GM18858 (cell line): ENCODE results near the gene SLC9A8.
"Not testable (repeated sequence)": the region's sequence is repeated elsewhere in the genome, so short reads cannot be mapped to it uniquely, and the experiment has no call there.

Experiments
- ATAC-seq: cut with Tn5 transposase; IDR thresholded peaks from one replicate; pipeline ENCODE4 v1.9.1; 2021; ENCODE audit not compliant: unreplicated experiment

The SLC9A8 gene, protein sequence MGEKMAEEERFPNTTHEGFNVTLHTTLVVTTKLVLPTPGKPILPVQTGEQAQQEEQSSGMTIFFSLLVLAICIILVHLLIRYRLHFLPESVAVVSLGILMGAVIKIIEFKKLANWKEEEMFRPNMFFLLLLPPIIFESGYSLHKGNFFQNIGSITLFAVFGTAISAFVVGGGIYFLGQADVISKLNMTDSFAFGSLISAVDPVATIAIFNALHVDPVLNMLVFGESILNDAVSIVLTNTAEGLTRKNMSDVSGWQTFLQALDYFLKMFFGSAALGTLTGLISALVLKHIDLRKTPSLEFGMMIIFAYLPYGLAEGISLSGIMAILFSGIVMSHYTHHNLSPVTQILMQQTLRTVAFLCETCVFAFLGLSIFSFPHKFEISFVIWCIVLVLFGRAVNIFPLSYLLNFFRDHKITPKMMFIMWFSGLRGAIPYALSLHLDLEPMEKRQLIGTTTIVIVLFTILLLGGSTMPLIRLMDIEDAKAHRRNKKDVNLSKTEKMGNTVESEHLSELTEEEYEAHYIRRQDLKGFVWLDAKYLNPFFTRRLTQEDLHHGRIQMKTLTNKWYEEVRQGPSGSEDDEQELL

DNA sequence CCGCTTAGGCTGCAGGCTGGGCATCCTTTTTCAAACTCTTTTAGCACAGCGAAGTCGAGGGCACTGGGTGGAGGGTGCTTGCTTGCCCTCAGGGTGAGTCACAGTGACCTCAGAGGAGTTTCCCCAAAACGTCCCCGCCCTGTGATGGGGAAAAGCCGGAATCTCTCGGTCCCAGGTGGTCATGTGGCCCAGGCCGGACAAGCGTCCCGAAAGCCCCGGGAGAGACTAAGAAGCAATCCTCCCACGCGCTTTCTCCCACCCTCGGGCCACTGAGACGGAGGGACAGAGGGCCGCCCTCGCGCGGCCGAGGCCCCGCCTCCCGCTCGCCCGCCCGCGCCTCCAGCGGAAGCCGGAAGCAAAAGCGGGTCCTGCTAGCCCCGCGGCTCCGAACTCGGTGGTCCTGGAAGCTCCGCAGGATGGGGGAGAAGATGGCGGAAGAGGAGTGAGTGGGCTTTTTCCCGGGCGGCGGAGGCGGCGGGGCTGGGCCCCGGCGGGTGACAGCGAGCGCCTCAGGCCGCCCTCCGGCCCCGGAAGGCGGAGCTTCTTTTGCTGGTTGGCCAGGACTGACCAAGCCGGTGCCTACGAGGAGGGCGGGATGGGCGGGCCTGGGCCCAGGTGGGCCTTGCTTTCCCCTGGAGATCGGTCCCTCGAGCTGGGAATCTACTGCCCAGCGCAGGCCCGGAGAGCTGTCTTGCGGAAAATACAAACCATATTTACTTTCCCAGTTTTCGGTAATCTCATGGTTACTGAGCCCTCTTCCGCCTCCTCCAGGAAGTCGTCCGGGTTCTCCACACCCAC is at the start of gene SLC9A8:
SLC9A8 (plus strand) TSS at position 322 of the 798 bp plus-strand sequence; CDS start at position 417, 95 bp downstream.
- peak; percentile 72 for ATAC-seq

DNA sequence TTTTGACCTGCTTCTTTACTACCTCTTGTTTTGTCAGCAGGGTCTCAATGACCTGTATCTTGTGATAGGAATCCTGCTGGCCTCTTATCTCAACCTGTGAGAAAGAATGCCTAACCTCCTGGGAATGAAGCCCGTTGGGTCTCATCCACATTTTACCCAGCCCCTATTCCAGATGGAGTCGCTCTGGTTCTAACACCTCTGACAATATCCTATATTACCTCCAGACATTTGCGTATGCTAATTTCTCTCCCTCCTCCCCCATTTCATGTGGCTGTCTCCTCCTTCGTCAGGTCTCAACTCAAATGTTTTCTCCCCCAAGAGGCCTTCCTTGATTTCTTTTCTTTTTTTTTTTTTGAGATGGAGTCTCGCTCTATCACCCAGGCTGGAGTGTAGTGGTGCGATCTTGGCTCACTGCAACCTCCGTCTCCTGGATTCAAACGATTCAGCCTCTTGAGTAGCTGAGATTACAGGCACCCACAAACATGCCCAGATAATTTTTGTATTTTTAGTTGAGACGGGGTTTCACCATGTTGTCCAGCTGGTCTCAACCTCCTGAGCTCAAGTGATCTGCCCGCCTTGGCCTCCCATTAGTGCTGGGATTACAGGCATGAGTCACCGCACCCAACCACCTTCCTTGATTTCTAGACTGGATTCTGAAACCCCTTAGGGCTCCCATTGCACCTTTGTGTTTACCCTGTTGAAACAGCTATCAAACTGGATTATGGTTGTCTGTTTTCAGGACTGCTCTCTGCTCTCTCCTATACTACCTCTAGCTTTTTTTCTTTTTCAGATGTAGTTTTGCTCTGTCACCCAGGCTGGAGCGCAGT is 49.5 kb upstream of the SLC9A8 start:
- ATAC-seq: no peak

DNA sequence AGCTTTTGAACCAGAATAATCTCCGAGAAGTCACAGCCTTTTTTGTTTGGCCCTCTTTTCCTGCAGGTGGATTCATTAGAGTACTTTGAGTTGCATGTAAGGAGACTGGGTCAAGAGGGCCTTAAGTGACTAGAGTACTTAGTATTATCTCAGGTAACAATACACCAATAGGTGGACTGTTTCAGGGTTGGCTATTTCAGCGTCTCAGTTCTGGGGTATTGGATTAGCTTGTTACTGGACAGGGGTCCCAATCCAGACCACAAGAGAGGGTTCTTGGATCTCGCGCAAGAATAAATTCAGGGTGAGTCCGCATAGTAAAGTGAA is 47.3 kb upstream of the SLC9A8 start:
- ATAC-seq: no peak

DNA sequence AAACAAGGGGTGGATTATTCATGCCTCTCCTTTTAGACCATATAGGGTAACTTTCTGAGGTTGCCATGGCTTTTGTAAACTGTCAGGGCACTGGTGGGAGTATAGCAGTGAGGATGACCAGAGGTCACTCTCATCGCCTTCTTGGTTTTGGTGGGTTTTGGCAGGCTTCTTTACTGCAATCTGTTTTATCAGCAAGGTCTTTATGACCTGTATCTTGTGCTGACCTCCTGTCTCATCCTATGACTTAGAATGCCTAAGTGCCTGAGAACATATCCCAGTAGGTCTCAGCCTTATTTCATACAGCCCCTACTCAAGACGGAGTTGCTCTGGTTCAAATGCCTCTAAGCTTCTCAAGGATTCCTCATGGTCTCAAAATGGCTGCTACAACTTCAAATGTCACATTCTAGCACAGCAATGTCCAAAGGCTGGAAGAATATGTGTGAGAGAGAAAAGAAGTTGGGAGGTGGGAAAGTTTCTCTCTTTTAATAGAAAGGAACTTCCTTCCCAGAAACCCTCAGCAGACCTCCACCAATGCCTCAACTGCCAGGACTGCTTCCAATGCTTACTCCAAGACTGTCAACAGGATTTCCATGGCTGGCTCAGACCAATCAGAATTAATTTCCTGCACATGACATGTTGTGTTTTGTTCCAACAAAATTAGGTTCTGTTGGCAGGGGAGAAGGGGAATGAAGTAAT is 46.6 kb upstream of the SLC9A8 start:
- ATAC-seq: no peak

DNA sequence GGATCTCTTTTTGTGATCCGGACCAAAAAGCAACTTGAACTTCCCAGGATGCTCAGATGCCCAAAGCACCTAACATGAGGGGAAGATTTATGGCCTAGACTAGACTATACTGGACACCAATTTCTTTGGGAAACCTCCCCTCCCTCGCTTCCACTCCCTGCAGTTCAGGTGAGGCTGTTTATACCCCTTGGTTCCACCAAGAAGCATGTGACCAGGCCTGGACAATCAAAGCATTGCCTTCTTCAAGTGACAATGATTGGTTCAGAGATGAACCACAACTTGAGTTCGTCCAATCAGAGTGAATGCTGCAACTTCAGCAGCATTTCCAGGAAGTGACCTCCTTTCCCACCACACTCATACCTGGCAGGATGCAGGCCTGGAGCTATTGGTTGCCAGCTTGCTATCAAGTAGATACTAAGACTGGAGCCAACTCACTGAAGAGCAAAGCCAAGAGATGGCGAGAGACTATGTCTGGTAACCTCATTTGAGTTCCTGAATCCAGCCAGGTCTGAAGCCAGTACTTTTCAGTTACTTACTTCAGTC is 45.6 kb upstream of the SLC9A8 start:
- no peak for ATAC-seq

DNA sequence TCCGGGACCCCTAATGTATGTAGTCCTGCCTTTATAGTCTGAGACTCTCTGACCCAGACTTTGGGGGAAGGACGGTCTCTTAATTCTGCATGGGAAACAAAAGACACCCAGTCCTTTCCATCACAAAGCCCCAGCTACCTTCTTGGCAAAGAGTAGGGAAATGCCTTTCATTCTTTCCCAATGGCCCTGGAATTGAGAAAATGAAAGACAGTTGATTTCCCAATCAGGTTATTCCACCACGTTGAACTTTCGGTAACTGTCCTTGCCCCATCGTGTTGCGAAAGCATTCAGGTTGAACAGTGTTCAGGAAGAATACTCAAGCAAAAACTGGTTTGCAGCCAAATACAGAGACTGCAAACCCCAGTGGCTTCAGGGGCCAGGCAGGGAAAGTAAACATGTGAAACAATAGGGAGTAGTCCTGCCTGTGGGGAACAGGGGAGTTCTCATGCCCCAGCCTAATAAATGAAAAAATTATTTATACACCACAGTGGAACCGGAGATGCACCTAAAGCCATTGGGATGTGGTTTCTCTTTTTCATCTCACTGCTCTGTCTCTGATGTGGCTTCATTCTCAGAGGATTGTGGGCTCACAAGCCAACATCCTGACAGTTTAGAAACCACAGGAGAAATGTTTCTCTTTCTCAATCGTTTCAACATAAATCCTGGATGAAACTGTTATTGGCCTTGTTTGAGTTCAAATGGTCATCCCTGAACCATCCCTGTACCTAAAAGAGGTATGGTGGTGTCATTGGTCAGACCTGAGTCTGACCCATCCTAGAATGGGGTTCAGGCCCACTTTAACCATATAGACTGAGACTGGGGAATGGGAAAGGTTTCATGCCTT is 44.2 kb upstream of the SLC9A8 start:
- no peak for ATAC-seq

DNA sequence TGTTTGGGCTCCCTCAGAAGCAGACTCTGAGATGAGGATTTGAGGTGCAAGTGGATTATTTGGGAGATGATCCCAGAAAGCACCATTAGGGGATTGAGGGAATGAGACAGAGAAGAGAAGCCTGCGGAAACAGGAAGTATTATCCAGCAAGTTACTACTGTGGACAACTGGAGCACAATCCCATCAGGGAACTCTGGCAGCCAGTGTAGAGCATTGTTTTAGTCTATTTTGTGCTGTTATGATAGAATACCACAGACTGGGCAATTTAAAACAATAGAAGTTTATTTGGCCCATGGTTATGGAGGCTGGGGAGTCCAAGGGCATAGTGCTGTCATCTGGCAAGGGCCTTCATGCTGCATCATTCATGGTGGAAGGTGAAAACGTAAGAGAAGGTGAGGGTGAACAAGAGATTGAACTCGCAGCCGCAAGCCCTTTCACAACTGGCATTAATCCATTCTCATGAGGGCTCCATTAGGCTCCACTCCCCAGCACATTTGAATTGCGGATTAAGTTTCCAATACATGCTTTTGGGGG is 43.5 kb upstream of the SLC9A8 start:
- no peak for ATAC-seq

DNA sequence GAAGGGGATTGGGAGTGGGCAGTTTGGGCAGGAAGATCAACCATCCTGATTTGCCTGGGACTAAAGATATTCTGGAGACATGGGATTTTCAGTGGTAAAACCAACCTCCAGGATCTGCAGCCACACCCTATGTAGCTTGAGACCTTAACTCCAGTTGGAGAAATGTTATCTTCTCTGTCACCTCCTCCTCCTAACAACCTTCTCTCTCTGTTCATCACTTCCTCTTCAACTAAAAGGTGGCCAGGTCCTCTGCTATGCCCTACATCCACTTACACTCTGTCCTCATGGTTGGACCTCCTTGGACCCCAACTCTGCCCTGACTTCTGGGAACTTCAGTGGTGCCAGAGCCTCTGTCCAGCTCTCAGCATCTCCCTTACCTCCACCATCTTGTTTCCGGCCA is 42.0 kb upstream of the SLC9A8 start:
- ATAC-seq: no peak

DNA sequence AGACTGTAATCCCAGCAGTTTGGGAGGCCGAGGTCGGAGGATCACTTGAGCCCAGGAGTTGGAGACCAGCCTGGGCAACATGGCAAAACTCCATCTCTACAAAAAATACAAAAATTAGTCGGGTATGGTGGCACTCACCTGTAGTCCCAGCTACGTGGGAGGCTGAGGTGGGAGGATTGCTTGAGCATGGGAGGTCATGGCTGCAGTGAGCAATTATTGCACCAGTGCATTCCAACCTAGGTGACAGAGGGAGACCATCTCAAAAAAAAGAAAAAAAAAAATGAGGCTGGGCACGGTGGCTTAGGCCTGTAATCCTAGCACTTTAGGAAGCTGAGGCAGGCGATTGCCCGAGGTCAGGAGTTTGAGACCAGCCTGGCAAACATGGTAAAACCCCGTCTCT is 38.4 kb upstream of the SLC9A8 start:
- not testable (repeated sequence) for ATAC-seq

DNA sequence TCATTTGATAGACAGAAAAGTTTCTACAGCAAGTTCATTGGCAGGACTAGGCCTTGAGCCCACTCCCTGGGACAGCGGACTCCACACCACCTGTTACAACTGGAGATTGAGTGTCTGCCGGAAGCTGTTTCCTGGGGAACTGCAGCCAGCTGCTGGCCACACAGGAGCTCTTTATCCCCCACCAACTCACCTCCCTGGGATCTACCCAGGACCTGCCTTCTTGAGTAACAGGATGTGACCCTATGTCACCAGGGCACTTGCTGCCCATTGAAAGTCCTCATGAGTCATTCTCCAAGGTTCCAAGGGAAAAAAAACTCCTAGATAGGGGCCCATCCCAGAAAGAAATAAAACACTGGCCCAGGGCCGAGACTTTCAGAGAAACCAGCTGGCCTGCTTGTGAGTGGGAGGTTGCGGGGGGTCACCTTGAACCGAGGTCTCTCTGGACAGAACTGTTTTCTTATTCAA is 37.4 kb upstream of the SLC9A8 start:
- ATAC-seq: no peak

DNA sequence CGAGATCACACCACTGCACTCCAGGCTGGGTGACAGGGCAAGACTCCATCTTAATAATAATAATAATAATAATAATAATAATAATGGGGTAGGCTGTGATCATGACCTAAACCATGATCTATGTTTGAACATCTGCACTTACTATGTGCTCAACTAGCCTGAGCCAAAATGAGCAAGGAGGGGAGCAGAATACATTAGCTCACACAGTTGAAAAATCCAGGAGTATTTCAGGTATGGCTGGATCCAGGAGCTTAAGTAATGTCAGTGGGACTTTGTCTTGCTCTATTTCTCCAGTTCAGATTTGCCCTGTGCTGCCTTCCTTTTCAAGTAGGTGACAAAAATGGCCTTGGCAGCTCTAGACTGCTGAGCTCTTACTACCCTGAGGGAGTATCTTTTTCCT is 32.7 kb upstream of the SLC9A8 start:
- ATAC-seq: no peak

DNA sequence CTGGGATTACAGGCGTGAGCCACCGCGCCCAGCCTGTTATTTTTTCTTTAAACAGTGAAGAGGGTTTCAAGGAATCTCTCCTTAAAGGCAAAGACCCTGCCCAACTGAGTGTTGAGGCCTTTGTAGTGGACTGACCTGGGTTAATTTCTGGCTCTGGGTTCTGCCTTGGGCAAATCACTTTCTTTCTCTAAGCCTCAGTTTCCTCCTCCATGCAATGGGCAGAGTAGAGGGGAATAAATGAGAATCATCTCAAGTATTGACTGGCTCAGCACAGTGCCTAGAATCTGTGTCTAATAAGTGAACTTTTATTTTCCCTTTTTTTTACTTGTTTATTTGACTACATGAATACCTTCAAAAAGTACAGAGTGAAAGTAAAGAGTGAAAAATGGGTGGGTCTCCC is 31.0 kb upstream of the SLC9A8 start:
- ATAC-seq: no peak

DNA sequence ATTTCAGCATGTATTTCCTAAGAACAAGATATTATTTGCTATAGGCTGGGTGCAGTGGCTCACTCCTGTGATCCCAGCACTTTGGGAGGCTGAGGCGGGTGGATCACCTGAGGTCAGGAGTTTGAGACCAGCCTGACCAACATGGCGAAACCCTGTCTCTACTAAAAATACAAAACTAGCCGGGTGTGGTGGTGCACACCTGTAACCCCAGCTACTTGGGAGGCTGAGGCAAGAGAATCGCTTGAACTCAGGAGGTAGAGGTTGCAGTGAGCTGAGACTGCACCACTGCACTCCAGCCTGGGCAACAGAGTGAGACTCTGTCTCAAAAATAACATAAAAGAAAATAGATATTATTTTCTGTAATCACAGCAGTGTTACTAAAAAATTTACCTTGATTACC is 30.2 kb upstream of the SLC9A8 start:
- ATAC-seq: not testable (repeated sequence)

DNA sequence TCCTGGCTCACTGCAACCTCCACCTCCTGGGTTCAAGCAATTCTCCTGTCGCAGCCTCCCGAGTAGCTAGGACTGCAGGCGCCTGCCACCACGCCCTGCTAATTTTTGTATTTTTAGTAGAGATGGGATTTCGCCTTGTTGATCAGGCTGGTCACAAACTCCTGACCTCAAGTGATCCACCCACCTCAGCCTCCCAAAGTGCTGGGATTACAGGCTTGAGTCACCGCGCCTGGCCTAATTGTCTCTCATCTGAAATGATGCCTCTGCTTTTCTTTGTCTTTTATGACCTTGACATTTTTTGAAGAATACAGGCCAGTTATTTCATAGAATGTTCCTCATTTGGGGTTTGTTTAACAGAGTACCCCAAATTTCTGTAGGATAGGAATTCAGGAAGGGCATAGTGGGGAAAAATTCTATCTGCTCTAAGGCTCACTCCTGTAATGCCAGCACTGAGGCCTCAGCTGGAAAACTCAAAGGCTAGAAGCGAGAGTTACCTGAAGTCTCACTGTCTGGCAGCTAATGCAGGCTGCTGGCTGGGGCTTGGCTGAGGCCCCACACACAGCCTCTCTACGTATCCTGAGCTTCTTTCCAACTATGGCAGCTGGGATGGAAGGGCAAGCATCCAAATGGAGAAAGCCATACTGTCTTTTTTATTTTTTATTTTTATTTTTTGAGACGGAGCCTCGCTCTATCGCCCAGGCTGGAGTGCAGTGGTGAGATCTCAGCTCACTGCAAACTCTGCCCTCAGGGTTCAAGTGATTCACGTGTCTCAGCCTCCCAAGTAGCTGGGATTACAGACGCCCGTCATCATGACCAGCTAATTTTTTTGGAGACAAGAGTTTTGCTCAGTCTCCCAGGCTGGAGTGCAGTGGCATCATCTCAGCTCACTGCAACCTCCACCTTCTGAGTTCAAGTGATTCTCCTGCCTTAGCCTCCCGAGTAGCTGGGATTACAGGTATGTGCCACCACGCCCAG is 29.3 kb upstream of the SLC9A8 start:
- ATAC-seq: not testable (repeated sequence)

DNA sequence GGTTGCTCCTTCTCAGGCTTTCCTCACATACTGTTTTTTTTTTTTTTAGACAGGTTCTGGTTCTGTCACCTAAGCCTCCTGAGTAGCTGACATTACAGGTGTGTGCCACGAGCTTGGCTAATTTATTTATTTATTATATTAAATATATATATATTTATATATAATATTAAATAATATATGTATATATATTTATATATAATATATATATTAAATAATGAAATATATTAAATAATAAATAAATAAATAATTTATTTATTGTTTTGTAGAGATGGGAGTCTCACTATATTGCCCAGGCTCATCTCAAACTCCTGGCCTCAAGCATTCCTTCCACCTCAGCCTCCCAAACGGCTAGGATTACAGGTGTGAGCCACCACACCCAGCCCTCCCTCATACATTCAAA is 28.3 kb upstream of the SLC9A8 start:
- no peak for ATAC-seq

DNA sequence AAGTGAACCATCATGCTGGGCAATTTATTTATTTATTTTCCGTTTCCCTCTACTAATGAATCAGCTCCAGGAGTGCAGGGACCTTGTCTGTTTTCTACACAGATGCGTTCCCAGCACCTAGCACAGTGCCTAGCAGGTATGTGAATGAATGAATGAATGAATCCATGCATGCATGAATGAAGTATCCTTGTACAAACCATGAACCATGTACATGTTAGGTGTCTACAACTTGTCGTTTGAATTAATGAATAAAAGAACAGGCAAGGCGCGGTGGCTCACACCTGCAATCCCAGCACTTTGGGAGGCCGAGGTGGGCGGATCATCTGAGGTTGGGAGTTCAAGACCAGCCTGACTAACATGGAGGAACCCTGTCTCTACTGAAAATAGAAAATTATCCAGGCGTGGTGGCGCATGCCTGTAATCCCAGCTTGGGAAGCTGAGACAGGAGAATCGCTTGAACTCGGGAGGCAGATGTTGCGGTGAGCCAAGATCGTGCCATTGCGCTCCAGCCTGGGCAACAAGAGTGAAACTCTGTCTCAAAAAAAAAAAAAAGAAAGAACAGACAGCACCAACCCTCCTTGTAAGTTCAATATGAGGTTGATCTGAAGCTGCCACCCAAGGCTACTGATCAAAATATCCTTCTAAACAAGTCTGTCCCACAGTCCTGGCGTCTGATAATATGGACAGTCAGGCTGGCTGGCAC is 27.3 kb upstream of the SLC9A8 start:
- no peak for ATAC-seq

DNA sequence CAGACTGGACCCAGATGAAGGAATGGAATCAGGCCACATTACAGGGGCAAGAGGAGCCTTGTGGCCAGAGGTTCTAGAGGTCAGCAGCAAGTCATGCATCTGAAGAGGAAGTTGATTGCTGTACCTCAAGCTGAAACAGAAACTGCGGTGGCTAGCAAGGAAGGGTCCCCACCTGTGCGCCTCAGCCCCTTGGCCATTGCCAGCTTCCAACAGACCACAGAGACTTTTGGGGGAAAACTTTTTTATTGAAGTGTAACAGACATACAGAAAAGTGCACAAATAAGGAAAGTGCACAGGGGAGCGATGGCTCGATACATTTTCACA is 26.8 kb upstream of the SLC9A8 start:
- ATAC-seq: peak; percentile 89
